ENCODE data around the gene ETV3L.

DNA sequence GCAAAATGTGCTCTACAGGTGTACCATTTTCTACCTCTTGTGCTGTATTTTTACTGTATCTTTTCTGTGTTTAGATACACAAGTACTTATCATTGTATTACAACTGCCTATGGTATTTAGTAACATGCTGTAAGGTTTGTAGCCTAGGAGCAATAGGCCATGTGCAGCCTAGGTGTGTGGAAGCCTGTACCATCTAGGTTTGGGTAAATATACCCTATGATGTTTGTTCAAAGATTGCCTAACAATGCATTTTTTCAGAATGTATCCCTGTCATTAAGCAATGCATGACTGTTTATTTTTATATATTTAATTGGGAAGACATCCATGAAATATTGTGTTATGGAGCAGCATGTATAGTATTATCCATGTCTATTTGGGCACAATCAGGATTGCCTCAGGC lies 11.0 kb downstream of the ETV3L start:
- TF ChIP-seq SETDB1 (IDR thresholded peaks at IDR 0.05; ENCODE audit: insufficient read length, low read length) (no peak), ZNF23 (tag by site-specific recombination; IDR thresholded peaks at IDR 0.05; ENCODE audit: borderline replicate concordance) (no peak), SCRT2 (tag by site-specific recombination; IDR thresholded peaks at IDR 0.05) (no peak), BCL11A (tag by site-specific recombination; IDR thresholded peaks at IDR 0.05; ENCODE audit: low read depth) (no peak), ZBTB21 (tag by site-specific recombination; IDR thresholded peaks at IDR 0.05) (no peak), ZBTB1 (tag by site-specific recombination; IDR thresholded peaks at IDR 0.05) (no peak), BCL6B (tag by site-specific recombination; IDR thresholded peaks at IDR 0.05) (no peak), ZNF510 (tag by site-specific recombination; IDR thresholded peaks at IDR 0.05; ENCODE audit: insufficient replicate concordance) (no peak), TSHZ1 (tag by site-specific recombination; IDR thresholded peaks at IDR 0.05; ENCODE audit: borderline replicate concordance) (no peak), REPIN1 (tag by site-specific recombination; IDR thresholded peaks at IDR 0.05; ENCODE audit: low read depth) (no peak), ZNF677 (tag by site-specific recombination; IDR thresholded peaks at IDR 0.05) (no peak)
- TF ChIP-seq, protein P1, sequence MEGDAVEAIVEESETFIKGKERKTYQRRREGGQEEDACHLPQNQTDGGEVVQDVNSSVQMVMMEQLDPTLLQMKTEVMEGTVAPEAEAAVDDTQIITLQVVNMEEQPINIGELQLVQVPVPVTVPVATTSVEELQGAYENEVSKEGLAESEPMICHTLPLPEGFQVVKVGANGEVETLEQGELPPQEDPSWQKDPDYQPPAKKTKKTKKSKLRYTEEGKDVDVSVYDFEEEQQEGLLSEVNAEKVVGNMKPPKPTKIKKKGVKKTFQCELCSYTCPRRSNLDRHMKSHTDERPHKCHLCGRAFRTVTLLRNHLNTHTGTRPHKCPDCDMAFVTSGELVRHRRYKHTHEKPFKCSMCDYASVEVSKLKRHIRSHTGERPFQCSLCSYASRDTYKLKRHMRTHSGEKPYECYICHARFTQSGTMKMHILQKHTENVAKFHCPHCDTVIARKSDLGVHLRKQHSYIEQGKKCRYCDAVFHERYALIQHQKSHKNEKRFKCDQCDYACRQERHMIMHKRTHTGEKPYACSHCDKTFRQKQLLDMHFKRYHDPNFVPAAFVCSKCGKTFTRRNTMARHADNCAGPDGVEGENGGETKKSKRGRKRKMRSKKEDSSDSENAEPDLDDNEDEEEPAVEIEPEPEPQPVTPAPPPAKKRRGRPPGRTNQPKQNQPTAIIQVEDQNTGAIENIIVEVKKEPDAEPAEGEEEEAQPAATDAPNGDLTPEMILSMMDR (tag by site-specific recombination; IDR thresholded peaks at IDR 0.05): no peak
- TF ChIP-seq, protein P2, sequence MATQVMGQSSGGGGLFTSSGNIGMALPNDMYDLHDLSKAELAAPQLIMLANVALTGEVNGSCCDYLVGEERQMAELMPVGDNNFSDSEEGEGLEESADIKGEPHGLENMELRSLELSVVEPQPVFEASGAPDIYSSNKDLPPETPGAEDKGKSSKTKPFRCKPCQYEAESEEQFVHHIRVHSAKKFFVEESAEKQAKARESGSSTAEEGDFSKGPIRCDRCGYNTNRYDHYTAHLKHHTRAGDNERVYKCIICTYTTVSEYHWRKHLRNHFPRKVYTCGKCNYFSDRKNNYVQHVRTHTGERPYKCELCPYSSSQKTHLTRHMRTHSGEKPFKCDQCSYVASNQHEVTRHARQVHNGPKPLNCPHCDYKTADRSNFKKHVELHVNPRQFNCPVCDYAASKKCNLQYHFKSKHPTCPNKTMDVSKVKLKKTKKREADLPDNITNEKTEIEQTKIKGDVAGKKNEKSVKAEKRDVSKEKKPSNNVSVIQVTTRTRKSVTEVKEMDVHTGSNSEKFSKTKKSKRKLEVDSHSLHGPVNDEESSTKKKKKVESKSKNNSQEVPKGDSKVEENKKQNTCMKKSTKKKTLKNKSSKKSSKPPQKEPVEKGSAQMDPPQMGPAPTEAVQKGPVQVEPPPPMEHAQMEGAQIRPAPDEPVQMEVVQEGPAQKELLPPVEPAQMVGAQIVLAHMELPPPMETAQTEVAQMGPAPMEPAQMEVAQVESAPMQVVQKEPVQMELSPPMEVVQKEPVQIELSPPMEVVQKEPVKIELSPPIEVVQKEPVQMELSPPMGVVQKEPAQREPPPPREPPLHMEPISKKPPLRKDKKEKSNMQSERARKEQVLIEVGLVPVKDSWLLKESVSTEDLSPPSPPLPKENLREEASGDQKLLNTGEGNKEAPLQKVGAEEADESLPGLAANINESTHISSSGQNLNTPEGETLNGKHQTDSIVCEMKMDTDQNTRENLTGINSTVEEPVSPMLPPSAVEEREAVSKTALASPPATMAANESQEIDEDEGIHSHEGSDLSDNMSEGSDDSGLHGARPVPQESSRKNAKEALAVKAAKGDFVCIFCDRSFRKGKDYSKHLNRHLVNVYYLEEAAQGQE (tag by site-specific recombination; IDR thresholded peaks at IDR 0.05): no peak
- TF ChIP-seq, protein P3, sequence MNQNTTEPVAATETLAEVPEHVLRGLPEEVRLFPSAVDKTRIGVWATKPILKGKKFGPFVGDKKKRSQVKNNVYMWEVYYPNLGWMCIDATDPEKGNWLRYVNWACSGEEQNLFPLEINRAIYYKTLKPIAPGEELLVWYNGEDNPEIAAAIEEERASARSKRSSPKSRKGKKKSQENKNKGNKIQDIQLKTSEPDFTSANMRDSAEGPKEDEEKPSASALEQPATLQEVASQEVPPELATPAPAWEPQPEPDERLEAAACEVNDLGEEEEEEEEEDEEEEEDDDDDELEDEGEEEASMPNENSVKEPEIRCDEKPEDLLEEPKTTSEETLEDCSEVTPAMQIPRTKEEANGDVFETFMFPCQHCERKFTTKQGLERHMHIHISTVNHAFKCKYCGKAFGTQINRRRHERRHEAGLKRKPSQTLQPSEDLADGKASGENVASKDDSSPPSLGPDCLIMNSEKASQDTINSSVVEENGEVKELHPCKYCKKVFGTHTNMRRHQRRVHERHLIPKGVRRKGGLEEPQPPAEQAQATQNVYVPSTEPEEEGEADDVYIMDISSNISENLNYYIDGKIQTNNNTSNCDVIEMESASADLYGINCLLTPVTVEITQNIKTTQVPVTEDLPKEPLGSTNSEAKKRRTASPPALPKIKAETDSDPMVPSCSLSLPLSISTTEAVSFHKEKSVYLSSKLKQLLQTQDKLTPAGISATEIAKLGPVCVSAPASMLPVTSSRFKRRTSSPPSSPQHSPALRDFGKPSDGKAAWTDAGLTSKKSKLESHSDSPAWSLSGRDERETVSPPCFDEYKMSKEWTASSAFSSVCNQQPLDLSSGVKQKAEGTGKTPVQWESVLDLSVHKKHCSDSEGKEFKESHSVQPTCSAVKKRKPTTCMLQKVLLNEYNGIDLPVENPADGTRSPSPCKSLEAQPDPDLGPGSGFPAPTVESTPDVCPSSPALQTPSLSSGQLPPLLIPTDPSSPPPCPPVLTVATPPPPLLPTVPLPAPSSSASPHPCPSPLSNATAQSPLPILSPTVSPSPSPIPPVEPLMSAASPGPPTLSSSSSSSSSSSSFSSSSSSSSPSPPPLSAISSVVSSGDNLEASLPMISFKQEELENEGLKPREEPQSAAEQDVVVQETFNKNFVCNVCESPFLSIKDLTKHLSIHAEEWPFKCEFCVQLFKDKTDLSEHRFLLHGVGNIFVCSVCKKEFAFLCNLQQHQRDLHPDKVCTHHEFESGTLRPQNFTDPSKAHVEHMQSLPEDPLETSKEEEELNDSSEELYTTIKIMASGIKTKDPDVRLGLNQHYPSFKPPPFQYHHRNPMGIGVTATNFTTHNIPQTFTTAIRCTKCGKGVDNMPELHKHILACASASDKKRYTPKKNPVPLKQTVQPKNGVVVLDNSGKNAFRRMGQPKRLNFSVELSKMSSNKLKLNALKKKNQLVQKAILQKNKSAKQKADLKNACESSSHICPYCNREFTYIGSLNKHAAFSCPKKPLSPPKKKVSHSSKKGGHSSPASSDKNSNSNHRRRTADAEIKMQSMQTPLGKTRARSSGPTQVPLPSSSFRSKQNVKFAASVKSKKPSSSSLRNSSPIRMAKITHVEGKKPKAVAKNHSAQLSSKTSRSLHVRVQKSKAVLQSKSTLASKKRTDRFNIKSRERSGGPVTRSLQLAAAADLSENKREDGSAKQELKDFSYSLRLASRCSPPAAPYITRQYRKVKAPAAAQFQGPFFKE (tag by site-specific recombination; IDR thresholded peaks at IDR 0.05; ENCODE audit: borderline replicate concordance): no peak

Measured in HEK293 (cell line).